OCI-LY3 (cell line): ENCODE measurements around the gene WBP1.

ENCODE experiments used
- CTCF ChIP-seq: fragments of 200-600, 300-600 bp; sonication (generic); IDR thresholded peaks from 2 replicates; pipeline ENCODE4 v1.5.1; 2014; ENCODE audit warnings: antibody characterized with exemption, low read length, low read depth
- EZH2phosphoT487 ChIP-seq: fragments of 200-600 bp; shearing (Covaris generic); IDR thresholded peaks from 2 replicates; pipeline ENCODE4 v1.6.1; 2018; ENCODE audit warnings: antibody characterized with exemption, mixed run types, low read depth

GRCh38 chr2:74417197-74417596 lies 41.0 kb upstream of the WBP1 start:
- TF ChIP-seq CTCF (no peak), EZH2phosphoT487 (no peak)
